ENCODE measurements around the gene FADS2. TPM values are rescaled to one million over a fixed set of nuclear protein-coding genes. Genes with fewer than 3 reads are reported as not detected.

FADS2 gene
- total and polyA plus RNA-seq, 9 of the 15 experiments (the other 6 are each of a cell fraction or from before 2014, with no cell fraction given) = 2.9 to 42.8 (median 16.2) TPM

DNA sequence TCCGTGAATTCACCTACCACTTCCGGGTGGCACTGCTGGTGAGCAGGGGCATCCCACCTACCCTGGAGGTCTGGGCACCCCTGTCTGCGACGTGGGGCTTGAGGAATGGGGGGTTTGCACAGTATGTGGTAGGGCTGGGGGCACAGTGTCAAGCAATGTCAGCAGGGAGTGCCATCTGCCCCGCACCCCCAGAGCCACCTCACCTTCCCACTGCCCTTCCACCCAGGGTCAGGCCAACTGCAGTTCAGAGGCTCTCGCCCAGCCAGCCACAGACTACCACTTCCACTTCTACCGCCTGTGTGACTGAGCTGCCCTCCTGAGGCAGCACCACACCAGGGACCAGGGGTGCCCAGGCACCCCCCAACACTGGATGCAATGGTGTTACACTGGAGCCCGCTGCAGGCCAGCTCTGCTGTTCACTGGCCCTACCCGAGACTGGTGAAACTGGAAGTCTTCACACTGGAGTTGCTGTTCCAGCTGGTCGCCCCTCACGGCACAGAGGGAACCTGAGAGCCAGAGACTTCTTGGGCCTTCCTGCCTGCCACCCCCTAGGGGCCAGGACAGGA lies 42.2 kb upstream of the FADS2 start:
- peaks cover 6% of the 10 kb centered on the region for H4K20me1 ChIP-seq (replicated peaks; ENCODE audit: control insufficient read depth, insufficient read depth, low read length)
- peaks cover 12% of the 10 kb centered on the region for H3K79me2 ChIP-seq (ENCODE audit: control insufficient read depth, insufficient read depth, low read length)
- intact Hi-C loops (cut with micrococcal nuclease) = no loop called here
- no peak overlapping the region for H3K4me2 ChIP-seq (ENCODE audit: insufficient read depth, low read length)
- no peak for TF ChIP-seq CTBP1 (IDR thresholded peaks at IDR 0.05; ENCODE audit: borderline replicate concordance)
- TF ChIP-seq, protein P1, sequence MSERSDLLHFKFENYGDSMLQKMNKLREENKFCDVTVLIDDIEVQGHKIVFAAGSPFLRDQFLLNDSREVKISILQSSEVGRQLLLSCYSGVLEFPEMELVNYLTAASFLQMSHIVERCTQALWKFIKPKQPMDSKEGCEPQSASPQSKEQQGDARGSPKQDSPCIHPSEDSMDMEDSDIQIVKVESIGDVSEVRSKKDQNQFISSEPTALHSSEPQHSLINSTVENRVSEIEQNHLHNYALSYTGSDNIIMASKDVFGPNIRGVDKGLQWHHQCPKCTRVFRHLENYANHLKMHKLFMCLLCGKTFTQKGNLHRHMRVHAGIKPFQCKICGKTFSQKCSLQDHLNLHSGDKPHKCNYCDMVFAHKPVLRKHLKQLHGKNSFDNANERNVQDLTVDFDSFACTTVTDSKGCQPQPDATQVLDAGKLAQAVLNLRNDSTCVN (CRISPR knock-in tag; IDR thresholded peaks at IDR 0.05) = no peak
- TF ChIP-seq MCM3 (IDR thresholded peaks at IDR 0.05) = no peak
- TF ChIP-seq ILK (tag; IDR thresholded peaks at IDR 0.05; ENCODE audit: borderline replicate concordance, low read depth) = no peak
- peak; percentile 7; the same call in 1 of the 2 replicates for TF ChIP-seq POLR2AphosphoS5 (IDR thresholded peaks at IDR 0.05; ENCODE audit: control insufficient read depth, insufficient read depth, low read depth, low read length)
- TF ChIP-seq NCOA1 (IDR thresholded peaks at IDR 0.05; ENCODE audit: low read depth) = no peak
- TF ChIP-seq ZC3H8 (IDR thresholded peaks at IDR 0.05) = no peak
- TF ChIP-seq IFI16 (CRISPR knock-in tag; IDR thresholded peaks at IDR 0.05) = no peak
- no peak for TF ChIP-seq MEF2A (IDR thresholded peaks at IDR 0.05; ENCODE audit: control insufficient read depth, low read depth, low read length)
- TF ChIP-seq GTF2A2 (tag; IDR thresholded peaks at IDR 0.05) = no peak
- peak; percentile 73 for TF ChIP-seq POLR2G (IDR thresholded peaks at IDR 0.05; ENCODE audit: low read depth, low read length)
- peak; percentile 50; the same call in 1 of the 2 replicates for TF ChIP-seq RBFOX2 (IDR thresholded peaks at IDR 0.05; ENCODE audit: low read depth, low read length)
- TF ChIP-seq, protein P2, sequence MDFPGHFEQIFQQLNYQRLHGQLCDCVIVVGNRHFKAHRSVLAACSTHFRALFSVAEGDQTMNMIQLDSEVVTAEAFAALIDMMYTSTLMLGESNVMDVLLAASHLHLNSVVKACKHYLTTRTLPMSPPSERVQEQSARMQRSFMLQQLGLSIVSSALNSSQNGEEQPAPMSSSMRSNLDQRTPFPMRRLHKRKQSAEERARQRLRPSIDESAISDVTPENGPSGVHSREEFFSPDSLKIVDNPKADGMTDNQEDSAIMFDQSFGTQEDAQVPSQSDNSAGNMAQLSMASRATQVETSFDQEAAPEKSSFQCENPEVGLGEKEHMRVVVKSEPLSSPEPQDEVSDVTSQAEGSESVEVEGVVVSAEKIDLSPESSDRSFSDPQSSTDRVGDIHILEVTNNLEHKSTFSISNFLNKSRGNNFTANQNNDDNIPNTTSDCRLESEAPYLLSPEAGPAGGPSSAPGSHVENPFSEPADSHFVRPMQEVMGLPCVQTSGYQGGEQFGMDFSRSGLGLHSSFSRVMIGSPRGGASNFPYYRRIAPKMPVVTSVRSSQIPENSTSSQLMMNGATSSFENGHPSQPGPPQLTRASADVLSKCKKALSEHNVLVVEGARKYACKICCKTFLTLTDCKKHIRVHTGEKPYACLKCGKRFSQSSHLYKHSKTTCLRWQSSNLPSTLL (IDR thresholded peaks at IDR 0.05) = no peak
- TF ChIP-seq SUPT5H (IDR thresholded peaks at IDR 0.05) = no peak
- 95% methylated on average over 11 of the region's 11 CpGs for WGBS (ENCODE audit: insufficient coverage, low coverage, missing lambda C conversion rate)
- in situ Hi-C loops (cut with MboI) = no loop called here
- H3K36me3 ChIP-seq (ENCODE audit: control insufficient read depth, insufficient read depth, low read length) = peaks cover 84% of the 10 kb centered on the region
- H2AFZ ChIP-seq (ENCODE audit: low read depth, low read length) = no peak overlapping the region
- H3K4me3 ChIP-seq = no peak overlapping the region
- no peak for FAIRE-seq
- DNase-seq (ENCODE audit: extremely low read depth in 1 of 4, low spot score in 3 of 4) = no peak
- no TSS peak for BruUV-seq (replicated peaks)
- H3K9me3 ChIP-seq (replicated peaks; ENCODE audit: control insufficient read depth, insufficient read depth, low read depth, low read length) = no peaks in the 10 kb centered on the region
- no peaks in the 10 kb centered on the region for H3K27me3 ChIP-seq (ENCODE audit: control insufficient read depth in 2 of 2, insufficient read depth in 2 of 2, low read length in 2 of 2)
- peaks cover 0 to 13% of the 10 kb centered on the region in 2 experiments; a peak in 2 of 5 replicates for H3K4me1 ChIP-seq (replicated peaks in 1 of 2; ENCODE audit: control insufficient read depth in 2 of 2, insufficient read depth in 2 of 2, low read length in 2 of 2)
- no peak overlapping the region for H3K27ac ChIP-seq (ENCODE audit: extremely low read depth, low read depth, low read length)
- POLR2A ChIA-PET = interaction anchor here (0.5 to 1.5 kb wide), 5 partner anchors 16 to 78 kb away, joined by 3 to 5 read pairs (median 4); no protein-coding TSS in a partner anchor
- CTCF ChIA-PET (ENCODE audit: low intra/inter-chr PET ratio) = no interaction called here
- peak overlapping the region in 1 of 2 experiments; percentile 30; a peak in 2 of 4 replicates for H3K9ac ChIP-seq (ENCODE audit: insufficient read depth in 1 of 2, low read depth in 2 of 2, low read length in 2 of 2)
- no peak for ATAC-seq
- H3K9me1 ChIP-seq (ENCODE audit: control insufficient read depth, insufficient read depth, low read length) = no peaks in the 10 kb centered on the region
